DOHH2 (cell line): Measurements from ENCODE around the gene KRT27.

Source experiments
- H3F3A ChIP-seq: fragments of 200-600 bp; sonication (generic), shearing (Covaris generic); 2 replicates; pipeline ENCODE4 v1.6.0; 2016; ENCODE audit warnings: antibody characterized with exemption, mild to moderate bottlenecking; ENCODE audit not compliant: control insufficient read depth, insufficient read depth
- H3K27ac ChIP-seq: fragments of 200-600 bp; sonication (generic); 2 replicates; pipeline ENCODE4 v1.5.1; 2014; ENCODE audit warnings: low read depth, mild to moderate bottlenecking, low read length, moderate library complexity
- H3K27me3 ChIP-seq: fragments of 200-600 bp; sonication (generic); 2 replicates; pipeline ENCODE4 v1.6.1; 2014; ENCODE audit warnings: mild to moderate bottlenecking, low read length, mixed read lengths; ENCODE audit not compliant: control insufficient read depth
- H3K36me3 ChIP-seq: fragments of 200-600 bp; sonication (generic); 2 replicates; pipeline ENCODE4 v1.6.1; 2014; ENCODE audit warnings: mild to moderate bottlenecking, low read length, moderate library complexity, mixed read lengths; ENCODE audit not compliant: control insufficient read depth
- H3K4me1 ChIP-seq: fragments of 200-600 bp; sonication (generic); 2 replicates; pipeline ENCODE4 v1.6.1; 2014; ENCODE audit warnings: mild to moderate bottlenecking, low read length, mixed read lengths; ENCODE audit not compliant: control insufficient read depth
- H3K4me2 ChIP-seq: fragments of 200-600 bp; sonication (generic); 2 replicates; pipeline ENCODE4 v1.6.0; 2014; ENCODE audit warnings: mild to moderate bottlenecking, low read length, moderate library complexity
- H3K4me3 ChIP-seq: fragments of 200-600 bp; sonication (generic); 2 replicates; pipeline ENCODE4 v1.5.1; 2014; ENCODE audit warnings: mild to moderate bottlenecking, low read length, mixed read lengths
- H3K79me2 ChIP-seq: fragments of 200-600 bp; sonication (generic); 2 replicates; pipeline ENCODE4 v1.6.1; 2014; ENCODE audit warnings: mild to moderate bottlenecking, low read length, mixed read lengths; ENCODE audit not compliant: control insufficient read depth
- H3K9me2 ChIP-seq: fragments of 200-600 bp; sonication (generic); replicated peaks from 2 replicates; pipeline ENCODE4 v1.6.1; 2014; ENCODE audit warnings: mild to moderate bottlenecking, low read length, mixed read lengths; ENCODE audit not compliant: control insufficient read depth
- H3K9me3 ChIP-seq: fragments of 200-600 bp; sonication (generic); 2 replicates; pipeline ENCODE4 v1.6.1; 2014; ENCODE audit warnings: antibody characterized with exemption, low read length, mixed read lengths; ENCODE audit not compliant: control insufficient read depth, insufficient read depth
- H4K20me1 ChIP-seq: fragments of 200-600 bp; sonication (generic); 2 replicates; pipeline ENCODE4 v1.6.0; 2014; ENCODE audit warnings: low read depth, mild to moderate bottlenecking, antibody characterized with exemption, low read length, moderate library complexity; ENCODE audit not compliant: control insufficient read depth, insufficient read depth
- CTCF ChIP-seq: fragments of 200-600 bp; sonication (generic); IDR thresholded peaks from one replicate; pipeline ENCODE4 v1.5.1; 2014; ENCODE audit warnings: antibody characterized with exemption, mild to moderate bottlenecking, low read depth, low read length; ENCODE audit not compliant: poor library complexity, severe bottlenecking
- EZH2phosphoT487 ChIP-seq: fragments of 200-600 bp; sonication (generic); IDR thresholded peaks from 2 replicates; pipeline ENCODE4 v1.6.1; 2017; ENCODE audit warnings: borderline replicate concordance, mild to moderate bottlenecking, antibody characterized with exemption, low read length, moderate library complexity, mixed read lengths

The KRT27 gene

GRCh38 chr17:40778461-40778860 lies 3.9 kb downstream of the KRT27 start:
- H3K4me1 ChIP-seq, result no peaks in the 10 kb centered on the region
- no peaks in the 10 kb centered on the region for H3K9me2 ChIP-seq
- H3K27me3 ChIP-seq, result peaks cover 21% of the 10 kb centered on the region
- H3K79me2 ChIP-seq, result no peaks in the 10 kb centered on the region
- H3K4me3 ChIP-seq, result no peak overlapping the region
- no peak overlapping the region for H3K4me2 ChIP-seq
- no peaks in the 10 kb centered on the region for H3K36me3 ChIP-seq
- no peaks in the 10 kb centered on the region for H3K9me3 ChIP-seq
- no peaks in the 10 kb centered on the region for H4K20me1 ChIP-seq
- no peaks in the 10 kb centered on the region for H3F3A ChIP-seq
- no peak for TF ChIP-seq EZH2phosphoT487
- no peak for TF ChIP-seq CTCF
- H3K27ac ChIP-seq, result no peak overlapping the region

GRCh38 chr17:40777971-40778370 lies 4.4 kb downstream of the KRT27 start:
- H3K4me1 ChIP-seq, result no peaks in the 10 kb centered on the region
- no peaks in the 10 kb centered on the region for H3K36me3 ChIP-seq
- no peaks in the 10 kb centered on the region for H3K9me2 ChIP-seq
- H3K4me2 ChIP-seq, result no peak overlapping the region
- no peaks in the 10 kb centered on the region for H4K20me1 ChIP-seq
- TF ChIP-seq EZH2phosphoT487 (no peak), CTCF (no peak)
- no peak overlapping the region for H3K27ac ChIP-seq
- H3F3A ChIP-seq, result no peaks in the 10 kb centered on the region
- no peaks in the 10 kb centered on the region for H3K79me2 ChIP-seq
- peaks cover 21% of the 10 kb centered on the region for H3K27me3 ChIP-seq
- no peak overlapping the region for H3K4me3 ChIP-seq
- H3K9me3 ChIP-seq, result no peaks in the 10 kb centered on the region

- Histone ChIP-seq H3K9me2 (no peaks in the 10 kb centered on the region), H3K4me3 (no peak overlapping the region), H3K9me3 (no peaks in the 10 kb centered on the region), H3F3A (no peaks in the 10 kb centered on the region), H3K79me2 (no peaks in the 10 kb centered on the region), H3K27me3 (peaks cover 26% of the 10 kb centered on the region), H3K36me3 (no peaks in the 10 kb centered on the region), H3K4me2 (no peak overlapping the region), H4K20me1 (no peaks in the 10 kb centered on the region), H3K4me1 (no peaks in the 10 kb centered on the region), H3K27ac (no peak overlapping the region)
- TF ChIP-seq EZH2phosphoT487, result no peak
- TF ChIP-seq CTCF, result no peak
Observed at GRCh38 chr17:40777459-40777858, 4.9 kb downstream of the KRT27 start.

- Histone ChIP-seq H3K4me1 (no peaks in the 10 kb centered on the region), H3K9me3 (no peaks in the 10 kb centered on the region), H3K9me2 (no peaks in the 10 kb centered on the region), H3K27me3 (peaks cover 37% of the 10 kb centered on the region), H3F3A (no peaks in the 10 kb centered on the region), H3K27ac (no peak overlapping the region), H3K4me2 (no peak overlapping the region), H3K36me3 (no peaks in the 10 kb centered on the region), H3K4me3 (no peak overlapping the region), H3K79me2 (no peaks in the 10 kb centered on the region), H4K20me1 (no peaks in the 10 kb centered on the region)
- no peak for TF ChIP-seq EZH2phosphoT487
Observed at GRCh38 chr17:40775945-40776344, 6.4 kb downstream of the KRT27 start.
